C4-2B (cell line): ENCODE measurements around the gene PIK3R5.

ENCODE experiments used
- H3K27ac ChIP-seq: fragments of 450-650 bp; 2 replicates; pipeline ENCODE4 v1.5.1; 2017
- CTCF ChIP-seq: fragments of 450-650 bp; conservative IDR thresholded peaks from 2 replicates; pipeline ENCODE4 v1.5.1; 2017; ENCODE audit warnings: mild to moderate bottlenecking
- ZFX ChIP-seq: fragments of 450-650 bp; IDR thresholded peaks from 2 replicates; pipeline ENCODE4 v1.6.1; 2017

The PIK3R5 gene

GRCh38 chr17:8956465-8956902 lies 9.0 kb downstream of the PIK3R5 start:
- TF ChIP-seq ZFX (no peak), CTCF (no peak)
- H3K27ac ChIP-seq, result no peak overlapping the region

GRCh38 chr17:8955021-8955959 lies 10.2 kb downstream of the PIK3R5 start:
- no peak overlapping the region for H3K27ac ChIP-seq
- no peak for TF ChIP-seq ZFX
- no peak for TF ChIP-seq CTCF

GRCh38 chr17:8954339-8954738 lies 11.2 kb downstream of the PIK3R5 start:
- TF ChIP-seq CTCF, result no peak
- no peak for TF ChIP-seq ZFX
- H3K27ac ChIP-seq, result no peak overlapping the region

GRCh38 chr17:8953156-8953885 lies 12.2 kb downstream of the PIK3R5 start:
- TF ChIP-seq CTCF (no peak), ZFX (no peak)
- H3K27ac ChIP-seq, result no peak overlapping the region

GRCh38 chr17:8952191-8952590 lies 13.3 kb downstream of the PIK3R5 start:
- no peak overlapping the region for H3K27ac ChIP-seq
- no peak for TF ChIP-seq ZFX
- no peak for TF ChIP-seq CTCF

- TF ChIP-seq ZFX (no peak), CTCF (no peak)
Measured at GRCh38 chr17:8951206-8951605, 14.3 kb downstream of the PIK3R5 start.

More at GRCh38 chr17:8951206-8951605, 14.3 kb downstream of the PIK3R5 start:
- no peak overlapping the region for H3K27ac ChIP-seq
